H9 (cell line): ENCODE data around the gene NR3C2. TPM values are rescaled to one million over a fixed set of nuclear protein-coding genes. Genes with fewer than 3 reads are reported as not detected.

Source experiments
- DNase-seq: peaks from one replicate; pipeline ENCODE4 v3.0.0-alpha.2; 2017
- H2AFZ ChIP-seq: one replicate; pipeline ENCODE4 v1.6.1; 2013; ENCODE audit warnings: mild to moderate bottlenecking, low read length, control low read depth, moderate library complexity
- H2AK5ac ChIP-seq: 2 replicates; pipeline ENCODE4 v1.6.1; 2013; ENCODE audit warnings: low read length, control low read depth, mixed read lengths; ENCODE audit not compliant: insufficient read length
- H2BK120ac ChIP-seq: one replicate; pipeline ENCODE4 v1.6.1; 2013; ENCODE audit warnings: low read depth, mild to moderate bottlenecking, low read length, control low read depth, inconsistent platforms; ENCODE audit not compliant: poor library complexity, severe bottlenecking
- H2BK12ac ChIP-seq: 2 replicates; pipeline ENCODE4 v1.6.1; 2013; ENCODE audit warnings: low read length, control low read depth, mixed read lengths, low read depth; ENCODE audit not compliant: insufficient read length
- H2BK15ac ChIP-seq: 2 replicates; pipeline ENCODE4 v1.6.1; 2013; ENCODE audit warnings: low read depth, low read length, control low read depth
- H2BK20ac ChIP-seq: one replicate; pipeline ENCODE4 v1.6.1; 2013; ENCODE audit warnings: low read depth, mild to moderate bottlenecking, low read length, control low read depth, inconsistent platforms; ENCODE audit not compliant: poor library complexity, severe bottlenecking
- H2BK5ac ChIP-seq: 2 replicates; pipeline ENCODE4 v1.6.1; 2013; ENCODE audit warnings: low read length, control low read depth, mixed read lengths; ENCODE audit not compliant: insufficient read length
- H3K14ac ChIP-seq: 2 replicates; pipeline ENCODE4 v1.6.1; 2013; ENCODE audit warnings: low read length, control low read depth; ENCODE audit not compliant: insufficient read depth
- H3K18ac ChIP-seq: 2 replicates; pipeline ENCODE4 v1.6.1; 2013; ENCODE audit warnings: low read depth, mild to moderate bottlenecking, mixed read lengths, low read length, control low read depth; ENCODE audit not compliant: insufficient read length
- H3K23ac ChIP-seq: 2 replicates; pipeline ENCODE4 v1.6.1; 2013; ENCODE audit warnings: low read length, control low read depth, mixed read lengths, low read depth; ENCODE audit not compliant: insufficient read length
- H3K23me2 ChIP-seq: 2 replicates; pipeline ENCODE4 v1.6.1; 2013; ENCODE audit warnings: low read depth, mild to moderate bottlenecking, mixed read lengths, low read length, control low read depth; ENCODE audit not compliant: insufficient read length, poor library complexity, severe bottlenecking
- H3K27ac ChIP-seq: 2 replicates; pipeline ENCODE4 v1.5.1; 2013; ENCODE audit warnings: low read length, control low read depth, mixed read lengths, low read depth; ENCODE audit not compliant: insufficient read length
- H3K27me3 ChIP-seq: 2 replicates; pipeline ENCODE4 v1.6.1; 2013; ENCODE audit warnings: low read length, control low read depth, inconsistent platforms; ENCODE audit not compliant: insufficient read depth
- H3K4ac ChIP-seq: 2 replicates; pipeline ENCODE4 v1.6.1; 2013; ENCODE audit warnings: low read depth, mild to moderate bottlenecking, control low read depth, inconsistent platforms, low read length, moderate library complexity
- H3K4me1 ChIP-seq: 2 replicates; pipeline ENCODE4 v1.6.1; 2013; ENCODE audit warnings: low read length, control low read depth, inconsistent platforms; ENCODE audit not compliant: insufficient read depth
- H3K4me2 ChIP-seq: 2 replicates; pipeline ENCODE4 v1.6.1; 2013; ENCODE audit warnings: low read length, control low read depth, mixed read lengths; ENCODE audit not compliant: insufficient read length, insufficient read depth
- H3K56ac ChIP-seq: 2 replicates; pipeline ENCODE4 v1.6.1; 2013; ENCODE audit warnings: low read depth, mild to moderate bottlenecking, mixed read lengths, low read length, control low read depth; ENCODE audit not compliant: insufficient read length
- H3K79me1 ChIP-seq: 2 replicates; pipeline ENCODE4 v1.6.1; 2013; ENCODE audit warnings: low read depth, mild to moderate bottlenecking, moderate library complexity, low read length, control low read depth, inconsistent platforms; ENCODE audit not compliant: insufficient read depth, poor library complexity, severe bottlenecking
- H3K79me2 ChIP-seq: 2 replicates; pipeline ENCODE4 v1.6.1; 2013; ENCODE audit warnings: low read length, control low read depth, inconsistent platforms; ENCODE audit not compliant: insufficient read depth
- H3K9ac ChIP-seq: 2 replicates; pipeline ENCODE4 v1.6.1; 2013; ENCODE audit warnings: low read length, control low read depth, mixed read lengths; ENCODE audit not compliant: insufficient read length; ENCODE audit errors: extremely low read depth
- H3K9me3 ChIP-seq: one replicate; pipeline ENCODE4 v1.6.1; 2013; ENCODE audit warnings: low read depth, low read length, inconsistent platforms; ENCODE audit not compliant: control insufficient read depth
- H3T11ph ChIP-seq: one replicate; pipeline ENCODE4 v1.6.1; 2013; ENCODE audit warnings: mild to moderate bottlenecking, low read length, control low read depth, inconsistent platforms
- H4K20me1 ChIP-seq: one replicate; pipeline ENCODE4 v1.6.1; 2013; ENCODE audit not compliant: control insufficient read depth, insufficient read length, insufficient read depth
- H4K5ac ChIP-seq: 2 replicates; pipeline ENCODE4 v1.6.1; 2013; ENCODE audit warnings: low read depth, mild to moderate bottlenecking, mixed read lengths, low read length, control low read depth; ENCODE audit not compliant: insufficient read length
- H4K8ac ChIP-seq: replicated peaks from 2 replicates; pipeline ENCODE4 v1.6.1; 2013; ENCODE audit warnings: low read length, control low read depth, mixed read lengths, low read depth; ENCODE audit not compliant: insufficient read length
- H4K91ac ChIP-seq: 2 replicates; pipeline ENCODE4 v1.6.1; 2013; ENCODE audit warnings: low read depth, mild to moderate bottlenecking, moderate library complexity, mixed read lengths, low read length, control low read depth; ENCODE audit not compliant: insufficient read length
- H3K27ac Mint-ChIP-seq, 3 experiments: 2 replicates in 2 of 3; 3 replicates in 1 of 3; pipeline ENCODE4 v1.8.0; 2020 to 2021; ENCODE audit warnings: mixed read lengths in 3 of 3, mild to moderate bottlenecking in 1 of 3, moderate library complexity in 1 of 3
- H3K27me3 Mint-ChIP-seq: 2 replicates; pipeline ENCODE4 v1.8.0; 2021; ENCODE audit warnings: low read depth, mild to moderate bottlenecking, moderate library complexity, mixed read lengths
- H3K36me3 Mint-ChIP-seq, 3 experiments: 2 replicates in 2 of 3; 3 replicates in 1 of 3; pipeline ENCODE4 v1.8.0; 2020 to 2021; ENCODE audit warnings: low read depth in 3 of 3, mixed read lengths in 3 of 3; ENCODE audit not compliant: insufficient read depth in 1 of 3
- H3K4me1 Mint-ChIP-seq, 2 experiments: 2 replicates each; pipeline ENCODE4 v1.8.0; 2020; ENCODE audit warnings: mixed read lengths in 2 of 2
- H3K4me3 Mint-ChIP-seq, 2 experiments: 2 replicates in 1 of 2; 3 replicates in 1 of 2; pipeline ENCODE4 v1.8.0; 2020 to 2021; ENCODE audit warnings: mild to moderate bottlenecking in 2 of 2, mixed read lengths in 2 of 2, moderate library complexity in 1 of 2
- H3K9me3 Mint-ChIP-seq, 2 experiments: 2 replicates in 1 of 2; 3 replicates in 1 of 2; pipeline ENCODE4 v1.8.0; 2020; ENCODE audit warnings: mild to moderate bottlenecking in 2 of 2, mixed read lengths in 2 of 2, moderate library complexity in 1 of 2
- WGBS: extraction: QIAGEN DNeasy Blood & Tissue Kit; methylation state at CpG from one replicate; pipeline ENCODE4 v1.1.7; 2013; ENCODE audit warnings: missing lambda C conversion rate, low lambda C conversion rate, mixed read lengths; ENCODE audit not compliant: insufficient read length; ENCODE audit errors: extremely low coverage; 5-methylcytosine and 5-hydroxymethylcytosine counted together
- total RNA-seq: library from RNA; stranded (reverse); gene quantifications from 2 replicates; pipeline ENCODE4 v1.2.1, GENCODE V29; 2021
- TF ChIP-seq, protein P1 (sequence below): fragments of 200-600 bp; sonication (generic); conservative IDR thresholded peaks from 3 replicates; pipeline ENCODE4 v1.8.0; 2021; ENCODE audit warnings: antibody characterized with exemption, mild to moderate bottlenecking

The NR3C2 gene
- total RNA-seq, 1 experiment from 2014 or later = 1.4 TPM

DNA sequence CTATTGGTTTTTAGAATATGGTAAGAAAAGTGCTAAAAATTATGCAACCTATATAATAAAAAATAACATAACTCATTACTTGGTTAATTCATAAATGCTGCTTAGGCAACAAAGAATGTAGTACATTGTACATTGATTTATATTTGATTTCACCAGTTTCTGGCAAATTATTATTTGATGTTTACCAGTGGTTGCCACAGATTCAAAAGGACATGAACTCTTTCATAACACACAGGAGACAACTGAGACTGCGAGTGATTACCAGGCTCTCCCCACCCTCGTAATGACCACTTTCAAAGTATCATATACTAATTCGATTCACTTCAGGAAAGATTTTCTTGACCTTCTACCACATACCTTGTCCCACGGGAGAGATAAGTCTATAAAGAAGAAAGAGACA, 158.5 kb downstream of the NR3C2 start:
- Mint-ChIP-seq H3K4me1 (no peaks in the 10 kb centered on the region), H3K9me3 (no peaks in the 10 kb centered on the region), H3K27me3 (no peaks in the 10 kb centered on the region), H3K4me3 (no peak overlapping the region), H3K36me3 (no peaks in the 10 kb centered on the region), H3K27ac (no peak overlapping the region)
- H3K79me2 ChIP-seq = no peaks in the 10 kb centered on the region
- no peaks in the 10 kb centered on the region for H3K27me3 ChIP-seq
- no peak overlapping the region for H2AFZ ChIP-seq
- H3K23me2 ChIP-seq = no peaks in the 10 kb centered on the region
- no peak overlapping the region for H3K27ac ChIP-seq
- no peak overlapping the region for H4K91ac ChIP-seq
- H2BK15ac ChIP-seq = no peak overlapping the region
- H2BK12ac ChIP-seq = no peak overlapping the region
- H3K9me3 ChIP-seq = no peaks in the 10 kb centered on the region
- H3T11ph ChIP-seq = no peak overlapping the region
- H3K4me1 ChIP-seq = no peaks in the 10 kb centered on the region
- H4K5ac ChIP-seq = no peak overlapping the region
- H2BK20ac ChIP-seq = no peak overlapping the region
- no peak overlapping the region for H2BK120ac ChIP-seq
- no CpG with 5 or more reads among the region's 4 CpGs for WGBS
- H3K4me2 ChIP-seq = no peak overlapping the region
- no peak overlapping the region for H2AK5ac ChIP-seq
- H3K18ac ChIP-seq = no peak overlapping the region
- H4K8ac ChIP-seq = no peak overlapping the region
- H3K79me1 ChIP-seq = no peaks in the 10 kb centered on the region
- no peak overlapping the region for H2BK5ac ChIP-seq
- no peak for DNase-seq
- no peak overlapping the region for H3K56ac ChIP-seq
- no peak overlapping the region for H3K4ac ChIP-seq
- H3K14ac ChIP-seq = no peak overlapping the region
- TF ChIP-seq, protein P1, sequence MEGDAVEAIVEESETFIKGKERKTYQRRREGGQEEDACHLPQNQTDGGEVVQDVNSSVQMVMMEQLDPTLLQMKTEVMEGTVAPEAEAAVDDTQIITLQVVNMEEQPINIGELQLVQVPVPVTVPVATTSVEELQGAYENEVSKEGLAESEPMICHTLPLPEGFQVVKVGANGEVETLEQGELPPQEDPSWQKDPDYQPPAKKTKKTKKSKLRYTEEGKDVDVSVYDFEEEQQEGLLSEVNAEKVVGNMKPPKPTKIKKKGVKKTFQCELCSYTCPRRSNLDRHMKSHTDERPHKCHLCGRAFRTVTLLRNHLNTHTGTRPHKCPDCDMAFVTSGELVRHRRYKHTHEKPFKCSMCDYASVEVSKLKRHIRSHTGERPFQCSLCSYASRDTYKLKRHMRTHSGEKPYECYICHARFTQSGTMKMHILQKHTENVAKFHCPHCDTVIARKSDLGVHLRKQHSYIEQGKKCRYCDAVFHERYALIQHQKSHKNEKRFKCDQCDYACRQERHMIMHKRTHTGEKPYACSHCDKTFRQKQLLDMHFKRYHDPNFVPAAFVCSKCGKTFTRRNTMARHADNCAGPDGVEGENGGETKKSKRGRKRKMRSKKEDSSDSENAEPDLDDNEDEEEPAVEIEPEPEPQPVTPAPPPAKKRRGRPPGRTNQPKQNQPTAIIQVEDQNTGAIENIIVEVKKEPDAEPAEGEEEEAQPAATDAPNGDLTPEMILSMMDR = no peak
- H3K9ac ChIP-seq = no peak overlapping the region
- no peaks in the 10 kb centered on the region for H4K20me1 ChIP-seq
- no peak overlapping the region for H3K23ac ChIP-seq
